A549 (cell line): Measurements from ENCODE around the gene AKAP17A. TPM values are rescaled to one million over a fixed set of nuclear protein-coding genes. Genes with fewer than 3 reads are reported as not detected.
"Not testable (repeated sequence)": the region's sequence is repeated elsewhere in the genome, so short reads cannot be mapped to it uniquely, and the experiment has no call there.

Experiments
- ATAC-seq, 2 experiments: fragments of 200-7000 bp in 1 of 2; fragments of >200 bp in 1 of 2; cut with Nextera tagmentation in 1 of 2; cut with Tn5 transposase in 1 of 2; 3 replicates each; pipeline versions ENCODE4 v1.8.0 to v1.9.1; 2018 to 2020; ENCODE audit warnings: mild to moderate bottlenecking in 1 of 2, moderate library complexity in 1 of 2
- CTCF ChIA-PET: fragments of 300-600 bp; sonication (Branson Sonifier 250); formaldehyde crosslinking; extraction: SDS; loops from one replicate; lab custom pipeline; 2021; ENCODE audit warnings: antibody characterized with exemption, inconsistent platforms; lab: Yijun Ruan, JAX
- POLR2A ChIA-PET: fragments of 350-600 bp; formaldehyde crosslinking; extraction: SDS; loops from one replicate; lab custom pipeline; 2021; ENCODE audit warnings: antibody characterized with exemption, inconsistent platforms; lab: Yijun Ruan, JAX
- DNase-seq, 2 experiments: peaks; one replicate each; pipeline versions ENCODE4 v3.0.0 to v3.0.0-alpha.2; 2011 to 2016; ENCODE audit warnings: low read depth in 1 of 2, low spot score in 1 of 2
- FAIRE-seq: peaks from 2 replicates; lab custom pipeline; 2011; peaks lifted over from hg19 to GRCh38; lab: Jason Lieb, UNC
- H3K27ac ChIP-seq, 2 experiments: fragments of >200 bp; sonication (Bioruptor Twin); formaldehyde crosslinking; 3 replicates each; pipeline ENCODE4 v1.5.1; 2016 to 2017
- H3K4me1 ChIP-seq: fragments of >200 bp; sonication (Bioruptor Twin); formaldehyde crosslinking; 3 replicates; pipeline ENCODE4 v1.6.1; 2016
- H3K4me2 ChIP-seq: fragments of >200 bp; sonication (Bioruptor Twin); formaldehyde crosslinking; 3 replicates; pipeline ENCODE4 v1.6.1; 2016
- H3K4me3 ChIP-seq: fragments of >200 bp; sonication (Bioruptor Twin); formaldehyde crosslinking; 3 replicates; pipeline ENCODE4 v1.5.1; 2016
- H3K9me3 ChIP-seq: fragments of >200 bp; sonication (Bioruptor Twin); formaldehyde crosslinking; 3 replicates; pipeline ENCODE4 v1.6.1; 2016
- CEBPB ChIP-seq, 2 experiments: fragments of >200 bp in 1 of 2; sonication (Bioruptor Twin) in 1 of 2; formaldehyde crosslinking in 1 of 2; IDR thresholded peaks; 2 replicates each; pipeline ENCODE4 v1.6.1; 2012 to 2016
- CHD2 ChIP-seq: fragments of 150-350 bp; IDR thresholded peaks from 2 replicates; pipeline ENCODE4 v1.6.1; 2014; ENCODE audit warnings: low read length; ENCODE audit not compliant: partially characterized antibody
- EHF ChIP-seq: fragments of 250-450 bp; sonication (Bioruptor Pico); IDR thresholded peaks from 2 replicates; pipeline ENCODE4 v1.5.0; 2020; ENCODE audit warnings: mild to moderate bottlenecking
- KDM1A ChIP-seq: fragments of 200-600 bp; sonication (generic); IDR thresholded peaks from 2 replicates; pipeline ENCODE4 v1.6.1; 2016; ENCODE audit warnings: low read depth, mild to moderate bottlenecking
- MAFK ChIP-seq: fragments of 450-650 bp; IDR thresholded peaks from 2 replicates; pipeline ENCODE4 v1.6.1; 2014; ENCODE audit not compliant: partially characterized antibody
- NPAS2 ChIP-seq: fragments of 250-450 bp; sonication (Bioruptor Pico); IDR thresholded peaks from 2 replicates; pipeline ENCODE4 v1.8.0; 2022; ENCODE audit warnings: mild to moderate bottlenecking, moderate library complexity, borderline replicate concordance
- PHF8 ChIP-seq: fragments of 200-600 bp; sonication (generic); IDR thresholded peaks from 2 replicates; pipeline ENCODE4 v1.6.1; 2016; ENCODE audit warnings: low read depth, mild to moderate bottlenecking, antibody characterized with exemption, moderate library complexity, borderline replicate concordance
- POLR2A ChIP-seq: IDR thresholded peaks from 2 replicates; pipeline ENCODE4 v1.6.1; 2012; ENCODE audit warnings: mild to moderate bottlenecking, low read length
- RARB ChIP-seq: fragments of 250-450 bp; sonication (Bioruptor Pico); IDR thresholded peaks from 2 replicates; pipeline ENCODE4 v1.8.0; 2021; ENCODE audit warnings: mild to moderate bottlenecking, moderate library complexity
- RFX5 ChIP-seq: fragments of 450-650 bp; IDR thresholded peaks from 2 replicates; pipeline ENCODE4 v1.7.1; 2014; ENCODE audit warnings: antibody characterized with exemption, mild to moderate bottlenecking, moderate library complexity
- RNF2 ChIP-seq: fragments of 200-600 bp; sonication (generic); IDR thresholded peaks from 2 replicates; pipeline ENCODE4 v1.6.1; 2016; ENCODE audit warnings: low read depth, mild to moderate bottlenecking, antibody characterized with exemption, moderate library complexity, borderline replicate concordance
- TFCP2L1 ChIP-seq: fragments of 250-450 bp; sonication (Bioruptor Pico); IDR thresholded peaks from 2 replicates; pipeline ENCODE4 v1.5.0; 2021; ENCODE audit warnings: mild to moderate bottlenecking
- ZSCAN20 ChIP-seq: fragments of 250-450 bp; sonication (Bioruptor Pico); IDR thresholded peaks from 2 replicates; pipeline ENCODE4 v1.8.0; 2022; ENCODE audit warnings: mild to moderate bottlenecking, moderate library complexity
- WGBS: methylation state at CpG from one replicate; pipeline ENCODE4 v1.1.6; 2017; ENCODE audit errors: missing lambda C conversion rate; 5-methylcytosine and 5-hydroxymethylcytosine counted together
- polyA plus RNA-seq, 4 experiments: library from polyadenylated mRNA; depleted of rRNA in 3 of 4; stranded (reverse); fragments of >200 nt; fragmentation: RNase III in 1 of 4; extraction: RNeasy Plus Mini Kit Qiagen cat#74134 plus additional on column Dnase treatment in 1 of 4; gene quantifications; 2 replicates in 3 of 4; 3 replicates in 1 of 4; pipeline ENCODE4 v1.2.3, GENCODE V29; 2011 to 2017
- TF ChIP-seq, protein P1 (sequence below): IDR thresholded peaks from 2 replicates; pipeline ENCODE4 v1.6.1; 2012
- TF ChIP-seq, protein P2 (sequence below): fragments of >200 bp; sonication (Bioruptor Twin); formaldehyde crosslinking; IDR thresholded peaks from 3 replicates; pipeline ENCODE4 v1.5.1; 2016
- TF ChIP-seq, protein P3 (sequence below): fragments of 250-450 bp; sonication (Bioruptor Pico); IDR thresholded peaks from 2 replicates; pipeline ENCODE4 v1.5.0; 2020; ENCODE audit warnings: low read depth, mild to moderate bottlenecking, moderate library complexity
- TF ChIP-seq, protein P4 (sequence below): fragments of >200 bp; sonication (Bioruptor Twin); formaldehyde crosslinking; IDR thresholded peaks from 2 replicates; pipeline ENCODE4 v1.6.1; 2016
- TF ChIP-seq, protein P5 (sequence below): fragments of 450-650 bp; IDR thresholded peaks from 2 replicates; pipeline ENCODE4 v1.6.1; 2014; ENCODE audit warnings: antibody characterized with exemption
- TF ChIP-seq, protein P6 (sequence below): fragments of >200 bp; sonication (Bioruptor Twin); formaldehyde crosslinking; IDR thresholded peaks from 3 replicates; pipeline ENCODE4 v1.6.1; 2016
- TF ChIP-seq, protein P7 (sequence below): fragments of 200-600 bp; sonication (generic); IDR thresholded peaks from 2 replicates; pipeline ENCODE4 v1.6.1; 2016; ENCODE audit warnings: antibody characterized with exemption, mild to moderate bottlenecking, moderate library complexity
- TF ChIP-seq, protein P8 (sequence below): fragments of 250-450 bp; sonication (Bioruptor Pico); IDR thresholded peaks from 2 replicates; pipeline ENCODE4 v1.5.0; 2021; ENCODE audit warnings: mild to moderate bottlenecking, moderate library complexity, borderline replicate concordance

The AKAP17A gene
- polyA plus RNA-seq, 2 of the 4 experiments (the other 2 are of a cell fraction) = 24.9 to 32.9 TPM

DNA sequence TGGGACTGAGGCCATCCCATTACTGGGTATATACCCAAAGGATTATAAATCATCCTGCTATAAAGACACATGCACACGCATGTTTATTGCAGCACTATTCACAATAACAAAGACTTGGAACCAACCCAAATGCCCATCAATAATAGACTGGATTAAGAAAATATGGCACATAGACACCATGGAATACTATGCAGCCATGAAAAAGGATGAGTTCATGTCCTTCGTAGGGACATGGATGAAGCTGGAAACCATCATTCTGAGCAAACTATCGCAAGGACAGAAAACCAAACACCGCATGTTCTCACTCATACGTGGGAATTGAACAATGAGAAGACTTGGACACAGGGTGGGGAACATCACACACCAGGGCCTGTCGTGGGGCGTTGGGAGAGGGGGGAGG is 27.3 kb upstream of the AKAP17A start:
- FAIRE-seq, CTCF ChIA-PET, H3K4me3 ChIP-seq, DNase-seq, ATAC-seq, H3K9me3 ChIP-seq, H3K27ac ChIP-seq, H3K4me1 ChIP-seq, H3K4me2 ChIP-seq, POLR2A ChIA-PET: not testable (repeated sequence)
- WGBS = 35% methylated on average over 7 of the region's 7 CpGs
- TF ChIP-seq KDM1A = 0 out of 2 replicates have a peak, but pooled peaks have one; percentile 24

DNA sequence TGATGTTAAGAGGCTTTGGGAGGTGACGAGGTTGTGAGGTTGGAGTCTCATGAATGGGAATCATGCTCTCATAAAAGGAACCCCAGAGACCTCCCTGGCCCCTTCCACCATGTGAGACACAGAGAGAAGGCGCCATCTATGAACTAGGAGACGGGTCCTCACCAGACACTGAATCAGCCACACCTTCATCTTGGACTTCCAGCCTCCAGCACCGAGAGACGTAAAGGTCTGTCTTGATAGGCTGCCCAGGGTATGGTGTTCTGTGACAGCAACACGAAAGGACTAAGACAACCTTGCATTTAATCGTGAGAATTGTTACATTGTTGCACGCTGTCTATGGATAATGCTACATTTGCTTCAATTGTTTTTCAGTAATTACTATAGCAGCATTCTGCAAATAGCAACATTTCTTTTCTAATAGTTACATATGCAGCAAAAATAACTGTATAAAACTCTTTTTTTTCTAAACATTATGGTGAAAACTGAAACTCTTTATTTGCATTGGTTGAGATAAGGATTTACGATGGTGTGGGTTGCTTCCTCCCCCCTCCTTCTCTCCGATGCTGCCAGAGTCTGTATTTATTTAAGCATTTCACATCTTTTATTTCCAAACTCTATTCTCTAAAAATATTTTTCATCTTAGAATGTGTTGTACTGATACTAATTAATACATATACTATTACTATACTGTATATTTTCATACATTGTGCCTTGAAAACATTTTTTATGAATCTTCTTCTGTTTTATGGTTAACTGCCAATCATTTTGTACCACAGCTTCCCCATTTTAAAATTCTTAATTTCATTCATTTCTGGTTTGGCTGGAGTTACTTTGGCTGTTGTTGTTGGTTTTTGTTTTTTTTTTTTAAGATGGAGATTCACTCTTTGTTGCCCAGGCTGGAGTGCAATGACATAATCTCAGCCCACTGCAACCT is 26.4 kb upstream of the AKAP17A start:
- H3K9me3 ChIP-seq = no peaks in the 10 kb centered on the region
- H3K4me3 ChIP-seq = no peak overlapping the region
- DNase-seq (no peak), FAIRE-seq (no peak), ATAC-seq (peak; percentile 50 to 59; a peak in 4 of 6 replicates)
- H3K4me2 ChIP-seq = peak overlapping the region; percentile 52
- H3K4me1 ChIP-seq = peaks cover 5% of the 10 kb centered on the region; the same call in 2 of the 3 replicates
- POLR2A ChIA-PET = no interaction called here
- TF ChIP-seq CHD2 (no peak), RFX5 (no peak), RNF2 (no peak), EHF (CRISPR knock-in tag) (no peak), PHF8 (no peak), POLR2A (no peak), RARB (CRISPR knock-in tag) (no peak), MAFK (no peak), CEBPB (IDR thresholded peaks at IDR 0.05) (no peak), NPAS2 (no peak), ZSCAN20 (no peak), TFCP2L1 (CRISPR knock-in tag) (no peak)
- TF ChIP-seq, protein P1, sequence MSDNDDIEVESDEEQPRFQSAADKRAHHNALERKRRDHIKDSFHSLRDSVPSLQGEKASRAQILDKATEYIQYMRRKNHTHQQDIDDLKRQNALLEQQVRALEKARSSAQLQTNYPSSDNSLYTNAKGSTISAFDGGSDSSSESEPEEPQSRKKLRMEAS = no peak
- TF ChIP-seq, protein P2, sequence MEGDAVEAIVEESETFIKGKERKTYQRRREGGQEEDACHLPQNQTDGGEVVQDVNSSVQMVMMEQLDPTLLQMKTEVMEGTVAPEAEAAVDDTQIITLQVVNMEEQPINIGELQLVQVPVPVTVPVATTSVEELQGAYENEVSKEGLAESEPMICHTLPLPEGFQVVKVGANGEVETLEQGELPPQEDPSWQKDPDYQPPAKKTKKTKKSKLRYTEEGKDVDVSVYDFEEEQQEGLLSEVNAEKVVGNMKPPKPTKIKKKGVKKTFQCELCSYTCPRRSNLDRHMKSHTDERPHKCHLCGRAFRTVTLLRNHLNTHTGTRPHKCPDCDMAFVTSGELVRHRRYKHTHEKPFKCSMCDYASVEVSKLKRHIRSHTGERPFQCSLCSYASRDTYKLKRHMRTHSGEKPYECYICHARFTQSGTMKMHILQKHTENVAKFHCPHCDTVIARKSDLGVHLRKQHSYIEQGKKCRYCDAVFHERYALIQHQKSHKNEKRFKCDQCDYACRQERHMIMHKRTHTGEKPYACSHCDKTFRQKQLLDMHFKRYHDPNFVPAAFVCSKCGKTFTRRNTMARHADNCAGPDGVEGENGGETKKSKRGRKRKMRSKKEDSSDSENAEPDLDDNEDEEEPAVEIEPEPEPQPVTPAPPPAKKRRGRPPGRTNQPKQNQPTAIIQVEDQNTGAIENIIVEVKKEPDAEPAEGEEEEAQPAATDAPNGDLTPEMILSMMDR = no peak
- TF ChIP-seq, protein P3, sequence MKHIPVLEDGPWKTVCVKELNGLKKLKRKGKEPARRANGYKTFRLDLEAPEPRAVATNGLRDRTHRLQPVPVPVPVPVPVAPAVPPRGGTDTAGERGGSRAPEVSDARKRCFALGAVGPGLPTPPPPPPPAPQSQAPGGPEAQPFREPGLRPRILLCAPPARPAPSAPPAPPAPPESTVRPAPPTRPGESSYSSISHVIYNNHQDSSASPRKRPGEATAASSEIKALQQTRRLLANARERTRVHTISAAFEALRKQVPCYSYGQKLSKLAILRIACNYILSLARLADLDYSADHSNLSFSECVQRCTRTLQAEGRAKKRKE (CRISPR knock-in tag) = no peak
- TF ChIP-seq, protein P4, sequence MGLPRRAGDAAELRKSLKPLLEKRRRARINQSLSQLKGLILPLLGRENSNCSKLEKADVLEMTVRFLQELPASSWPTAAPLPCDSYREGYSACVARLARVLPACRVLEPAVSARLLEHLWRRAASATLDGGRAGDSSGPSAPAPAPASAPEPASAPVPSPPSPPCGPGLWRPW = no peak
- TF ChIP-seq, protein P5, sequence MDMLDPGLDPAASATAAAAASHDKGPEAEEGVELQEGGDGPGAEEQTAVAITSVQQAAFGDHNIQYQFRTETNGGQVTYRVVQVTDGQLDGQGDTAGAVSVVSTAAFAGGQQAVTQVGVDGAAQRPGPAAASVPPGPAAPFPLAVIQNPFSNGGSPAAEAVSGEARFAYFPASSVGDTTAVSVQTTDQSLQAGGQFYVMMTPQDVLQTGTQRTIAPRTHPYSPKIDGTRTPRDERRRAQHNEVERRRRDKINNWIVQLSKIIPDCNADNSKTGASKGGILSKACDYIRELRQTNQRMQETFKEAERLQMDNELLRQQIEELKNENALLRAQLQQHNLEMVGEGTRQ = no peak
- TF ChIP-seq, protein P6, sequence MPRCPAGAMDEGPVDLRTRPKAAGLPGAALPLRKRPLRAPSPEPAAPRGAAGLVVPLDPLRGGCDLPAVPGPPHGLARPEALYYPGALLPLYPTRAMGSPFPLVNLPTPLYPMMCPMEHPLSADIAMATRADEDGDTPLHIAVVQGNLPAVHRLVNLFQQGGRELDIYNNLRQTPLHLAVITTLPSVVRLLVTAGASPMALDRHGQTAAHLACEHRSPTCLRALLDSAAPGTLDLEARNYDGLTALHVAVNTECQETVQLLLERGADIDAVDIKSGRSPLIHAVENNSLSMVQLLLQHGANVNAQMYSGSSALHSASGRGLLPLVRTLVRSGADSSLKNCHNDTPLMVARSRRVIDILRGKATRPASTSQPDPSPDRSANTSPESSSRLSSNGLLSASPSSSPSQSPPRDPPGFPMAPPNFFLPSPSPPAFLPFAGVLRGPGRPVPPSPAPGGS = no peak
- TF ChIP-seq, protein P7, sequence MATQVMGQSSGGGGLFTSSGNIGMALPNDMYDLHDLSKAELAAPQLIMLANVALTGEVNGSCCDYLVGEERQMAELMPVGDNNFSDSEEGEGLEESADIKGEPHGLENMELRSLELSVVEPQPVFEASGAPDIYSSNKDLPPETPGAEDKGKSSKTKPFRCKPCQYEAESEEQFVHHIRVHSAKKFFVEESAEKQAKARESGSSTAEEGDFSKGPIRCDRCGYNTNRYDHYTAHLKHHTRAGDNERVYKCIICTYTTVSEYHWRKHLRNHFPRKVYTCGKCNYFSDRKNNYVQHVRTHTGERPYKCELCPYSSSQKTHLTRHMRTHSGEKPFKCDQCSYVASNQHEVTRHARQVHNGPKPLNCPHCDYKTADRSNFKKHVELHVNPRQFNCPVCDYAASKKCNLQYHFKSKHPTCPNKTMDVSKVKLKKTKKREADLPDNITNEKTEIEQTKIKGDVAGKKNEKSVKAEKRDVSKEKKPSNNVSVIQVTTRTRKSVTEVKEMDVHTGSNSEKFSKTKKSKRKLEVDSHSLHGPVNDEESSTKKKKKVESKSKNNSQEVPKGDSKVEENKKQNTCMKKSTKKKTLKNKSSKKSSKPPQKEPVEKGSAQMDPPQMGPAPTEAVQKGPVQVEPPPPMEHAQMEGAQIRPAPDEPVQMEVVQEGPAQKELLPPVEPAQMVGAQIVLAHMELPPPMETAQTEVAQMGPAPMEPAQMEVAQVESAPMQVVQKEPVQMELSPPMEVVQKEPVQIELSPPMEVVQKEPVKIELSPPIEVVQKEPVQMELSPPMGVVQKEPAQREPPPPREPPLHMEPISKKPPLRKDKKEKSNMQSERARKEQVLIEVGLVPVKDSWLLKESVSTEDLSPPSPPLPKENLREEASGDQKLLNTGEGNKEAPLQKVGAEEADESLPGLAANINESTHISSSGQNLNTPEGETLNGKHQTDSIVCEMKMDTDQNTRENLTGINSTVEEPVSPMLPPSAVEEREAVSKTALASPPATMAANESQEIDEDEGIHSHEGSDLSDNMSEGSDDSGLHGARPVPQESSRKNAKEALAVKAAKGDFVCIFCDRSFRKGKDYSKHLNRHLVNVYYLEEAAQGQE = no peak
- TF ChIP-seq, protein P8, sequence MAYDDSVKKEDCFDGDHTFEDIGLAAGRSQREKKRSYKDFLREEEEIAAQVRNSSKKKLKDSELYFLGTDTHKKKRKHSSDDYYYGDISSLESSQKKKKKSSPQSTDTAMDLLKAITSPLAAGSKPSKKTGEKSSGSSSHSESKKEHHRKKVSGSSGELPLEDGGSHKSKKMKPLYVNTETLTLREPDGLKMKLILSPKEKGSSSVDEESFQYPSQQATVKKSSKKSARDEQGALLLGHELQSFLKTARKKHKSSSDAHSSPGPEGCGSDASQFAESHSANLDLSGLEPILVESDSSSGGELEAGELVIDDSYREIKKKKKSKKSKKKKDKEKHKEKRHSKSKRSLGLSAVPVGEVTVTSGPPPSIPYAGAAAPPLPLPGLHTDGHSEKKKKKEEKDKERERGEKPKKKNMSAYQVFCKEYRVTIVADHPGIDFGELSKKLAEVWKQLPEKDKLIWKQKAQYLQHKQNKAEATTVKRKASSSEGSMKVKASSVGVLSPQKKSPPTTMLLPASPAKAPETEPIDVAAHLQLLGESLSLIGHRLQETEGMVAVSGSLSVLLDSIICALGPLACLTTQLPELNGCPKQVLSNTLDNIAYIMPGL (CRISPR knock-in tag) = no peak
- WGBS = 13% methylated on average over 10 of the region's 10 CpGs
- CTCF ChIA-PET = no interaction called here
- no peak overlapping the region for H3K27ac ChIP-seq

DNA sequence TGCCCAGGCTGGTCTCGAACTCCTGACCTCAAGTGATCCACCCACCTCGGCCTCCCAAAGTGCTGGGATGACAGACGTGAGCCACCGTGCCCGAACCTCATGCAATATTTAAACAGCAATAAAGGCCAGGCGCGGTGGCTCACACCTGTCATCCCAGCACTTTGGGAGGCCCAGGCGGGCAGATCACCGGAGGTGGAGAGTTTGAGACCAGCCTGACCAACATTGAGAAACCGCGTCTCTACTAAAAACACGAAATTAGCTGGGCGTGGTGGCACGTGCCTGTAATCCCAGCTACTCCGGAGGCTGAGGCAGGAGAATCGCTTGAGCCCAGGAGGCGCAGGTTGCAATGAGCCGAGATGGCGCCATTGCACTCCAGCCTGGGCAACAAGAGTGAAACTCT is 17.2 kb upstream of the AKAP17A start:
- H3K4me3 ChIP-seq, ATAC-seq, DNase-seq, POLR2A ChIA-PET, CTCF ChIA-PET, FAIRE-seq, H3K4me1 ChIP-seq, H3K9me3 ChIP-seq, H3K27ac ChIP-seq, H3K4me2 ChIP-seq: not testable (repeated sequence)
- 50% methylated on average over 17 of the region's 19 CpGs for WGBS
